GM12878 (cell line): ENCODE results near the gene RUVBL2. TPM values are rescaled to one million over a fixed set of nuclear protein-coding genes. Genes with fewer than 3 reads are reported as not detected.

Source experiments
- ATAC-seq: fragments of 200-7000 bp; cut with Tn5 transposase; 3 replicates; pipeline ENCODE4 v1.9.1; 2020; ENCODE audit warnings: mild to moderate bottlenecking, moderate library complexity
- BruUV-seq: library from RNA; stranded (reverse); fragments of 400-500 nt; replicated peaks from 2 replicates; lab custom pipeline; 2021; lab: Mats Ljungman, UMichigan
- CTCF ChIA-PET: fragments of 300-600 bp; sonication (Branson Sonifier 250); formaldehyde crosslinking; extraction: SDS; loops from one replicate; lab custom pipeline; 2021; ENCODE audit warnings: inconsistent platforms; lab: Yijun Ruan, JAX
- POLR2A ChIA-PET: fragments of 350-600 bp; formaldehyde crosslinking; extraction: SDS; loops from one replicate; lab custom pipeline; 2021; ENCODE audit warnings: inconsistent platforms; lab: Charles Lee
- RAD21 ChIA-PET: fragments of 300-600 bp; sonication (Branson Sonifier 250); formaldehyde crosslinking; loops from one replicate; lab custom pipeline; 2023; ENCODE audit warnings: antibody characterized with exemption; ENCODE audit not compliant: unreplicated experiment; lab: Charles Lee
- SMC1A ChIA-PET: fragments of 300-600 bp; sonication (Branson Sonifier 250); formaldehyde crosslinking; loops from one replicate; lab custom pipeline; 2023; ENCODE audit not compliant: unreplicated experiment, uncharacterized antibody; lab: Charles Lee
- DNase-seq: peaks from one replicate; pipeline ENCODE4 v3.0.0-alpha.2; 2011; ENCODE audit warnings: low read depth, low spot score
- FAIRE-seq: peaks from 3 replicates; lab custom pipeline; 2011; peaks lifted over from hg19 to GRCh38; lab: Jason Lieb, UNC
- H2AFZ ChIP-seq: 2 replicates; pipeline ENCODE4 v1.6.0; 2011; ENCODE audit warnings: low read depth, low read length, control low read depth; ENCODE audit not compliant: control insufficient read depth
- H3K27ac ChIP-seq: 2 replicates; pipeline ENCODE4 v1.5.1; 2011; ENCODE audit warnings: control low read depth; ENCODE audit not compliant: control insufficient read depth, insufficient read depth
- H3K27me3 ChIP-seq, 2 experiments: replicated peaks in 1 of 2; 2 replicates each; pipeline versions ENCODE4 v1.6.0 to v1.6.1; 2011; ENCODE audit warnings: low read length in 1 of 2; ENCODE audit not compliant: control insufficient read depth in 2 of 2, insufficient read depth in 2 of 2
- H3K36me3 ChIP-seq, 2 experiments: 2 replicates each; pipeline ENCODE4 v1.5.1; 2011; ENCODE audit warnings: low read length in 1 of 2; ENCODE audit not compliant: control insufficient read depth in 2 of 2, insufficient read depth in 2 of 2
- H3K4me1 ChIP-seq: 2 replicates; pipeline ENCODE4 v1.6.1; 2011; ENCODE audit warnings: mild to moderate bottlenecking, low read length, moderate library complexity, mixed read lengths; ENCODE audit not compliant: control insufficient read depth, insufficient read depth
- H3K4me2 ChIP-seq: 2 replicates; pipeline ENCODE4 v1.6.0; 2011; ENCODE audit warnings: control low read depth; ENCODE audit not compliant: control insufficient read depth, insufficient read depth
- H3K4me3 ChIP-seq: fragments of 200-600 bp; sonication (generic); 2 replicates; pipeline ENCODE4 v1.5.1; 2016
- H3K79me2 ChIP-seq: 2 replicates; pipeline ENCODE4 v1.6.0; 2011; ENCODE audit warnings: low read length; ENCODE audit not compliant: control insufficient read depth, insufficient read depth
- H3K9ac ChIP-seq: 2 replicates; pipeline ENCODE4 v1.8.0; 2011; ENCODE audit warnings: low read length, control low read depth, mixed read lengths; ENCODE audit not compliant: control insufficient read depth, insufficient read depth
- H3K9me3 ChIP-seq: replicated peaks from 3 replicates; pipeline ENCODE4 v1.5.1; 2011; ENCODE audit warnings: mild to moderate bottlenecking, low read length; ENCODE audit not compliant: control insufficient read depth, insufficient read depth
- H4K20me1 ChIP-seq: 2 replicates; pipeline ENCODE4 v1.6.0; 2011; ENCODE audit not compliant: control insufficient read depth, insufficient read depth
- BRCA1 ChIP-seq: IDR thresholded peaks from 2 replicates; pipeline ENCODE4 v1.6.1; 2011; ENCODE audit warnings: low read depth, low read length, improper control_type of control experiment
- MYB ChIP-seq: fragments of 150-350 bp; IDR thresholded peaks from 2 replicates; pipeline ENCODE4 v1.6.1; 2014; ENCODE audit warnings: mild to moderate bottlenecking, low read depth, low read length, borderline replicate concordance
- RBBP5 ChIP-seq: fragments of 200-600 bp; sonication (generic); conservative IDR thresholded peaks from 2 replicates; pipeline ENCODE4 v1.6.1; 2016
- STAT3 ChIP-seq: IDR thresholded peaks from 2 replicates; pipeline ENCODE4 v1.6.1; 2011; ENCODE audit warnings: low read depth, low read length, improper control_type of control experiment
- WGBS: methylation state at CpG from one replicate; pipeline ENCODE4 v1.1.6; 2016; ENCODE audit warnings: low lambda C conversion rate; ENCODE audit not compliant: insufficient replicate concordance, insufficient coverage; ENCODE audit errors: missing lambda C conversion rate; 5-methylcytosine and 5-hydroxymethylcytosine counted together
- in situ Hi-C: fragments of 300-500 bp; cut with MboI; formaldehyde crosslinking; loops from 9 replicates; pipeline ENCODE4 v1.14.3; 2018; ENCODE audit warnings: mixed read lengths
- intact Hi-C: fragments of 100-400 bp; cut with micrococcal nuclease; formaldehyde crosslinking; loops from one replicate; pipeline ENCODE4 v1.14.2; 2022; ENCODE audit not compliant: unreplicated experiment
- polyA plus RNA-seq, 11 experiments: library from polyadenylated mRNA; depleted of rRNA in 4 of 11; unstranded in 6 of 11; stranded (reverse) in 5 of 11; fragments of >200 nt; fragmentation: Nextera tagmentation in 4 of 11; fragmentation: Illumina TruSeq in 1 of 11; extraction: Ambion mirVana in 4 of 11; extraction: Trizol in 1 of 11; gene quantifications; 1 replicate in 1 of 11; 2 replicates in 10 of 11; pipeline versions ENCODE4 v1.2.1 to v1.2.3, GENCODE V29; 2011 to 2016; ENCODE audit warnings: inconsistent platforms in 2 of 11, missing spikeins in 2 of 11, low read depth in 1 of 11
- total RNA-seq, 4 experiments: library from RNA; depleted of rRNA in 3 of 4; stranded (reverse); fragments of >200 nt in 3 of 4; fragmentation: Illumina TruSeq in 1 of 4; extraction: Trizol in 1 of 4; gene quantifications; 2 replicates each; pipeline versions ENCODE4 v1.2.1 to v1.2.3, GENCODE V29; 2013 to 2021
- TF ChIP-seq, protein P1 (sequence below): fragments of 450-650 bp; formaldehyde crosslinking; IDR thresholded peaks from 2 replicates; pipeline ENCODE4 v1.5.0; 2022; ENCODE audit warnings: mild to moderate bottlenecking, missing genetic modification characterization
- TF ChIP-seq, protein P2 (sequence below): fragments of 450-650 bp; IDR thresholded peaks from 2 replicates; pipeline ENCODE4 v1.6.1; 2017; ENCODE audit warnings: mild to moderate bottlenecking, moderate library complexity
- TF ChIP-seq, protein P3 (sequence below): fragments of 450-650 bp; IDR thresholded peaks from 2 replicates; pipeline ENCODE4 v1.6.1; 2017; ENCODE audit warnings: mild to moderate bottlenecking

RUVBL2 gene
- total and polyA plus RNA-seq, 10 of the 15 experiments (the other 5 are each of a cell fraction or from before 2014, with no cell fraction given), result 33.8 to 224 (median 125) TPM

DNA sequence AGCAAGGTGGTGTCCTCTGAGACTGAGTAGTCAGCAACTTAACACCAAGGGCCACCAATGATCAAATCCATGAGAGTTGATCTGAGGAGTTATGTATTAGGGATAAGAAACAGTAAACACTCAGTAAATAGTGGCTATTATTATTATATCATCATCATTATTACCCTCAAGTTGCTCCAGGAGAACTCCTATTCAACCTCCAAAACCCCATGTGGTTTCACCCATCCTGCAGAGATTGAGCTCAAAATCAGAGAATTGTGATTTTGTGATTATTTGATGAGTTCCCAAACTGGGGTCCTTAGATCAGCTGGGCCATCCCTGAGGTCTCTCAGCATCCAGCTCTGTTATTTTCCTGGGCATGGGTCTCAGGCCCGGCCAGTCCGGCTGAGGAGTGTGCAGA lies 67.3 kb downstream of the RUVBL2 start:
- DNase-seq (no peak), ATAC-seq (no peak), FAIRE-seq (no peak)
- ChIA-PET CTCF (interaction anchor here (0.6 to 2.0 kb wide), 5 partner anchors 37 to 218 kb away, joined by 3 to 7 read pairs (median 3); no protein-coding TSS in a partner anchor), SMC1A (no interaction called here), POLR2A (interaction anchor here (1.6 kb wide), 1 partner anchor 9 kb away, joined by 4 read pairs; no protein-coding TSS in a partner anchor), RAD21 (no interaction called here)
- H3K4me2 ChIP-seq, result no peak overlapping the region
- 100% methylated on average over 2 of the region's 2 CpGs for WGBS
- H3K4me3 ChIP-seq, result no peak overlapping the region
- no peak overlapping the region for H2AFZ ChIP-seq
- H3K36me3 ChIP-seq, result no peaks in the 10 kb centered on the region
- intact Hi-C loops (no loop called here), in situ Hi-C loops (no loop called here)
- H3K9ac ChIP-seq, result no peak overlapping the region
- BruUV-seq, result no TSS peak
- H3K27ac ChIP-seq, result no peak overlapping the region
- H3K4me1 ChIP-seq, result no peaks in the 10 kb centered on the region
- TF ChIP-seq RBBP5 (no peak), STAT3 (no peak), MYB (no peak), BRCA1 (no peak)
- TF ChIP-seq, protein P1, sequence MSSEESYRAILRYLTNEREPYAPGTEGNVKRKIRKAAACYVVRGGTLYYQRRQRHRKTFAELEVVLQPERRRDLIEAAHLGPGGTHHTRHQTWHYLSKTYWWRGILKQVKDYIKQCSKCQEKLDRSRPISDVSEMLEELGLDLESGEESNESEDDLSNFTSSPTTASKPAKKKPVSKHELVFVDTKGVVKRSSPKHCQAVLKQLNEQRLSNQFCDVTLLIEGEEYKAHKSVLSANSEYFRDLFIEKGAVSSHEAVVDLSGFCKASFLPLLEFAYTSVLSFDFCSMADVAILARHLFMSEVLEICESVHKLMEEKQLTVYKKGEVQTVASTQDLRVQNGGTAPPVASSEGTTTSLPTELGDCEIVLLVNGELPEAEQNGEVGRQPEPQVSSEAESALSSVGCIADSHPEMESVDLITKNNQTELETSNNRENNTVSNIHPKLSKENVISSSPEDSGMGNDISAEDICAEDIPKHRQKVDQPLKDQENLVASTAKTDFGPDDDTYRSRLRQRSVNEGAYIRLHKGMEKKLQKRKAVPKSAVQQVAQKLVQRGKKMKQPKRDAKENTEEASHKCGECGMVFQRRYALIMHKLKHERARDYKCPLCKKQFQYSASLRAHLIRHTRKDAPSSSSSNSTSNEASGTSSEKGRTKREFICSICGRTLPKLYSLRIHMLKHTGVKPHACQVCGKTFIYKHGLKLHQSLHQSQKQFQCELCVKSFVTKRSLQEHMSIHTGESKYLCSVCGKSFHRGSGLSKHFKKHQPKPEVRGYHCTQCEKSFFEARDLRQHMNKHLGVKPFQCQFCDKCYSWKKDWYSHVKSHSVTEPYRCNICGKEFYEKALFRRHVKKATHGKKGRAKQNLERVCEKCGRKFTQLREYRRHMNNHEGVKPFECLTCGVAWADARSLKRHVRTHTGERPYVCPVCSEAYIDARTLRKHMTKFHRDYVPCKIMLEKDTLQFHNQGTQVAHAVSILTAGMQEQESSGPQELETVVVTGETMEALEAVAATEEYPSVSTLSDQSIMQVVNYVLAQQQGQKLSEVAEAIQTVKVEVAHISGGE (CRISPR knock-in tag), result no peak
- TF ChIP-seq, protein P2, sequence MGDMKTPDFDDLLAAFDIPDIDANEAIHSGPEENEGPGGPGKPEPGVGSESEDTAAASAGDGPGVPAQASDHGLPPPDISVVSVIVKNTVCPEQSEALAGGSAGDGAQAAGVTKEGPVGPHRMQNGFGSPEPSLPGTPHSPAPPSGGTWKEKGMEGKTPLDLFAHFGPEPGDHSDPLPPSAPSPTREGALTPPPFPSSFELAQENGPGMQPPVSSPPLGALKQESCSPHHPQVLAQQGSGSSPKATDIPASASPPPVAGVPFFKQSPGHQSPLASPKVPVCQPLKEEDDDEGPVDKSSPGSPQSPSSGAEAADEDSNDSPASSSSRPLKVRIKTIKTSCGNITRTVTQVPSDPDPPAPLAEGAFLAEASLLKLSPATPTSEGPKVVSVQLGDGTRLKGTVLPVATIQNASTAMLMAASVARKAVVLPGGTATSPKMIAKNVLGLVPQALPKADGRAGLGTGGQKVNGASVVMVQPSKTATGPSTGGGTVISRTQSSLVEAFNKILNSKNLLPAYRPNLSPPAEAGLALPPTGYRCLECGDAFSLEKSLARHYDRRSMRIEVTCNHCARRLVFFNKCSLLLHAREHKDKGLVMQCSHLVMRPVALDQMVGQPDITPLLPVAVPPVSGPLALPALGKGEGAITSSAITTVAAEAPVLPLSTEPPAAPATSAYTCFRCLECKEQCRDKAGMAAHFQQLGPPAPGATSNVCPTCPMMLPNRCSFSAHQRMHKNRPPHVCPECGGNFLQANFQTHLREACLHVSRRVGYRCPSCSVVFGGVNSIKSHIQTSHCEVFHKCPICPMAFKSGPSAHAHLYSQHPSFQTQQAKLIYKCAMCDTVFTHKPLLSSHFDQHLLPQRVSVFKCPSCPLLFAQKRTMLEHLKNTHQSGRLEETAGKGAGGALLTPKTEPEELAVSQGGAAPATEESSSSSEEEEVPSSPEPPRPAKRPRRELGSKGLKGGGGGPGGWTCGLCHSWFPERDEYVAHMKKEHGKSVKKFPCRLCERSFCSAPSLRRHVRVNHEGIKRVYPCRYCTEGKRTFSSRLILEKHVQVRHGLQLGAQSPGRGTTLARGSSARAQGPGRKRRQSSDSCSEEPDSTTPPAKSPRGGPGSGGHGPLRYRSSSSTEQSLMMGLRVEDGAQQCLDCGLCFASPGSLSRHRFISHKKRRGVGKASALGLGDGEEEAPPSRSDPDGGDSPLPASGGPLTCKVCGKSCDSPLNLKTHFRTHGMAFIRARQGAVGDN, result no peak
- TF ChIP-seq, protein P3, sequence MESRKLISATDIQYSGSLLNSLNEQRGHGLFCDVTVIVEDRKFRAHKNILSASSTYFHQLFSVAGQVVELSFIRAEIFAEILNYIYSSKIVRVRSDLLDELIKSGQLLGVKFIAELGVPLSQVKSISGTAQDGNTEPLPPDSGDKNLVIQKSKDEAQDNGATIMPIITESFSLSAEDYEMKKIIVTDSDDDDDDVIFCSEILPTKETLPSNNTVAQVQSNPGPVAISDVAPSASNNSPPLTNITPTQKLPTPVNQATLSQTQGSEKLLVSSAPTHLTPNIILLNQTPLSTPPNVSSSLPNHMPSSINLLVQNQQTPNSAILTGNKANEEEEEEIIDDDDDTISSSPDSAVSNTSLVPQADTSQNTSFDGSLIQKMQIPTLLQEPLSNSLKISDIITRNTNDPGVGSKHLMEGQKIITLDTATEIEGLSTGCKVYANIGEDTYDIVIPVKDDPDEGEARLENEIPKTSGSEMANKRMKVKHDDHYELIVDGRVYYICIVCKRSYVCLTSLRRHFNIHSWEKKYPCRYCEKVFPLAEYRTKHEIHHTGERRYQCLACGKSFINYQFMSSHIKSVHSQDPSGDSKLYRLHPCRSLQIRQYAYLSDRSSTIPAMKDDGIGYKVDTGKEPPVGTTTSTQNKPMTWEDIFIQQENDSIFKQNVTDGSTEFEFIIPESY, result no peak
- H3K27me3 ChIP-seq, result peaks cover 5 to 16% of the 10 kb centered on the region in 2 experiments; a peak in 3 of 4 replicates
- no peaks in the 10 kb centered on the region for H3K79me2 ChIP-seq
- H4K20me1 ChIP-seq, result no peaks in the 10 kb centered on the region
- no peaks in the 10 kb centered on the region for H3K9me3 ChIP-seq
